ENCODE measurements around the gene TOP2A.
"Not testable (repeated sequence)": the region's sequence is repeated elsewhere in the genome, so short reads cannot be mapped to it uniquely, and the experiment has no call there.

Gene TOP2A

GRCh38 chr17:40431231-40431602 lies 13.5 kb upstream of the TOP2A start:
- no peak for DNase-seq

DNA sequence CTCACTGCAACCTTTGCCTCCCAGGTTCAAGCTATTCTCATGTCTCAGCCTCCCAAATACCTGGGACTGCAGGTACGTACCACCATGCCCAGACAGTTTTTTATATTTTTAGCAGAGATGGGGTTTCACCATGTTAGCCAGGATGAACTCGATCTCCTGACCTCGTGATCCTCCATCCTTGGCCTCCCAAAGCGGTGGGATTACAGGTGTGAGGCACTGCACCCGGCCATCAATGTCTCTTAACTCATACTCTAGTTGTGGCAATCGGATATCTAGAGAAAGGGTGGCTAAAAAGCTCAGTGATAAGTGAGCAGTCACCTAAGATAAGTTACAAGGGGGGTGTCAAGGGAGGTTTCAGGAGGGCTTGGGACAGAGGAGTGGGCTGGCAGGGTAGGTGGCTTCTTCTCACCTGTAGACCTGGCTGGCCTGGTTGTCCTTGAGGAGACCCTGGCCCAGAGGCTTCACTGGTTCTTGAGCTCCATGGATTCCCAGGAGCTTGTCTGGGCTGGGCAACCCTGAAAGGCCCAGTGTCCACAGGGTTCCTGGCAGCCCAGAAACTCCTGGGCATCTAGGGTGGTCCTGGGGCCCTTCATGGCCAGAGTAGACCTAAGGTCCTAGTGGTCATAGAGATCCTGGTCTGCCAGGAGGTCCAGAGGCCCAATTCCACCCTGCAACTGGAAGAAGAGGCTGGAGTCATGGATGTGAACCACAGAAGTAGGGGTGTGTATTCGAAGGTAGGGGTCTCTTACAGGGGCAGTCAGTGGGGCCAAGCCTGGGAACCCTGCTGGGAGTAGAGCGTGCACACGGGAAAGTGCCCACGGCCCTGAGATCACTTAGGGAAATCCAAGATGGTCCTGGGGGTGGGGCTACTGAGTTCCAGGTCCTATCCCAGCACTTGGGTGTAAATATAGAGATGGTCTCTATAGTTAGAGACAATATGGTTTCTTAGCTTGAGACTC lies 12.9 kb upstream of the TOP2A start:
- DNase-seq = no peak

DNA sequence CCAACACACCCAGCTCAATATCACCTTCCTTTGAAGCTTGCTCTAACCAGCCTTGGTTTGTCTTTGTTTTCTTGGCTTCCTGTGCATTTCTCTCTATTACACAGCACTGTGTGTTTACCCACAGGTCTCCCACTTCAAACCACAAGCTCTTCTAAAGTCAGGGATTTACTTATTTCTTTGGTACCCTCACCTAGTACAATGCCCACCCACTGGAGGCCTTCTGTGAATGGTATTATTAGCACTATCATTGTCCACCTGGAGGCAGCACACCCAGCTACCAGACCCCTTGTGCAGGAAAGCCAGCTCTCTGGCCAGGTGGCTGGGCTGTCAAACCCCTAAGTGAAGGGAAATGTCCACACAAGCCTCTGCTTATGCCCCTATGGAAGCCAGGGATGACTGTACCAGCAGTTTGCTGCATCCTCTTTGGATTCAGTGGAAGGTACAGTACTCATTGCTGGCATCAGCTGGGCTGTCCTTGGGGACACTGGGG lies 9.4 kb upstream of the TOP2A start:
- no peak for DNase-seq

- DNase-seq = no peak
Measured at GRCh38 chr17:40425741-40426140, 8.0 kb upstream of the TOP2A start.

GRCh38 chr17:40422990-40423633 lies 5.4 kb upstream of the TOP2A start:
- DNase-seq = no peak

GRCh38 chr17:40419559-40420331 lies 2.0 kb upstream of the TOP2A start:
- DNase-seq = no peak

- DNase-seq = no peak
Measured at GRCh38 chr17:40418428-40418706, 671 bp upstream of the TOP2A start.

DNA sequence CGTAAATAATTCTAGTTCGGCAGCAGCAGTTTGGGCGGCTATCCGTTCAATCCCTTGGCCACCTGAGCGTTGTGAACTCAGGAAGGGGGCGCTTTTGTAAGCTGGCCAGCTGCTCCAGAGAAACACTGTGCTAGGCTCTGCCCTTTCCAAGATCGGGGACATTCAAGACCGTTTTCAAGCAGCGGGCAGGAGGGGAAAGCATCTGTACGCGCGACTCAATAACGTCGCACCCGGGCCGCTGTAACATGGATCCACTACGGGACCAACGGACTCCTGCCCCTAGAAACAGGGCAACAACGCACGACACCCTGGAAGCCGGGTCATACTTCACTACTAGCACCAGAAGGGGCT lies 463 bp downstream of the TOP2A start:
- DNase-seq = no peak

DNA sequence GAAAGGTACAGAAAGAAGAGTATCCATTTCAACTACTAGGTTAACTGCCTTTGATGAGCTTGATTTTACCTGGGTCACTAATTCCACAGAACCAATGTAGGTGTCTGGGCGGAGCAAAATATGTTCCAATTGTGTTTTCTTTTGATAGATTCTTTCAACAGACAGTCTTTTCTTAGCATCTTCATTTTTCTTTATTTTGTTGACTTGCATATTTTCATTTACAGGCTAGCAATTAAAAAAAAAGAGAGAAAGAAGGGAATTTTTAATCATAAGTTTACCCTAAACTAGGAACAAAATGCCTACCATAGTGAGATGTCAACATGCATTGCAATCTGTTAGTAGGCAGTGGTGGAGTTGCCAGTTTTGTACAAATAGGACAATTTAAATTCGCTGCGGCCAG lies 1.0 kb downstream of the TOP2A start:
- no peak for DNase-seq

DNA sequence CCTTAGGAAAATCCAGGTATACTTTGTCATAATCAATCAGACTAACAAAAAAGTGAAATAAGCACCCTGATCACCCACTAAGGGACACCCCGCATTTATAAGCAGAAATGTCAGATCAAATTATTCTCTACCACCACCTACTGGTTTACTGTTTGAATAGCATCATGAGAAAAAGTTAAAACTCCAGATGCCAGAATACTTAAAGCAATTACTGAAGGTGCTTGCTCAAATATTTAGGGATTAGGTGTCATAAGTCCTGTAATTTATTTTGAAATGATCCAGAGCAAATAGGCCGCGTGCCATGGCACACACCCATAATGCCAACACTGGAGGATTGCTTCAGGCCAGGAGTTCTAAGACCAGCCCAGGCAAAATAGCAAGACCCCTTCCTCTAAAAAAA lies 2.3 kb downstream of the TOP2A start:
- DNase-seq = peak; percentile 57

GRCh38 chr17:40414312-40414711 lies 3.4 kb downstream of the TOP2A start:
- DNase-seq = not testable (repeated sequence)

DNA sequence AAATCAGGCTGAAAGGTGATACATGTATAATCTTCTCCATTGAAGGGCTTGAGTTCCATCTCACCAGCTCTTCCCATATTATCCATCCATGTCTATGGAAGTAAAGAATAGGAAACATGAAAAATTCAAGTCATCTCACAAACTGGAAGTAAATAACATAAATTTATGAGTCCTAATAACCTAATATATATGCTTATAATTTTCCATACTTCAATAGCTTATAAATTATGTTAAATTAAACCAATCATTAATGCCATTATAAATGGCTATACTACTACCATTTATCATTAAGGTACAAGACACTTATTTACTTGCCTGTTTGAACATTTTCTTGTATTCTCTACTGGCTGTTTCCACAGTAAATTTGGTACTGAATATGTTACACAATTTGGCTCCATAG lies 4.8 kb downstream of the TOP2A start:
- no peak for DNase-seq

DNA sequence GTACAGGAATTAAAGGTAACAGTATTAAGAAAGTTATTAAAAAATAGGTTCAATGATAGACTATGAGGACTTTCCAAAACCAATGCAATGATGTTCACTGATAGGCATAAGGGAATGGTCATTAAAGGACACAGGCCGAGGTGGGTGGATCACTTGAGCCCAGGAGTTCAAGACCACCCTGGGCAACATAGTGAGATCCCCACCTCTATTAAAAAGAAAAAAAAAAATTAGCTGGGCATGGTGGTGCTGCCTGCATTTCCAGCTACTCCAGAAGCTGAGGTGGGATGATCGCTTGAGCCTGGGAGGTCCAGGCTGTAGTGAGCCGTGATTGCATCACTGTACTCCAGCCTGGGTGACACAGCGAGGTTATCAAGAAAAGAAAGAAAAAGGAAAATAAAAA lies 5.9 kb downstream of the TOP2A start:
- no peak for DNase-seq

DNA sequence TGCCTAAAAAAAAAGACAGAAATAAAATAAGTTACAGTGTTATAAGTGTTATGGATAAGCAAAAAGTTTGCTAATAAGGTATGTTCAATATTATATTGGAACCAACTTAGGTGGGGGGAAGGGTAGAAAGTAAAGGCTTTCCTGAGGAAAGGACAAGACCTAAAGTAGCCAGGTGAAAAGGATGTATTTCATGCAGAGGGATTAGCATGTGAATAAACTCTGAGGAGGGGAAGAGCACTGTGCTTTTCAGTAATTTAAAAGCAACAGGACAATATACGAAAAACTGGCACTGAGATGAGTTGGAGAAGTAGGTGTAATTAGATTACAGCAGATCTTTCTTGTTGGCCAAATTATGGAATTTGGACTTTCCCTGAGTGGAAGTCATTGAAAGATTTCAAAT lies 7.6 kb downstream of the TOP2A start:
- no peak for DNase-seq

GRCh38 chr17:40409540-40409939 lies 8.2 kb downstream of the TOP2A start:
- DNase-seq = not testable (repeated sequence)

- no peak for DNase-seq
Measured at GRCh38 chr17:40407460-40407859, 10.2 kb downstream of the TOP2A start.

- DNase-seq = no peak
Measured at GRCh38 chr17:40404003-40404402, 13.7 kb downstream of the TOP2A start.

DNA sequence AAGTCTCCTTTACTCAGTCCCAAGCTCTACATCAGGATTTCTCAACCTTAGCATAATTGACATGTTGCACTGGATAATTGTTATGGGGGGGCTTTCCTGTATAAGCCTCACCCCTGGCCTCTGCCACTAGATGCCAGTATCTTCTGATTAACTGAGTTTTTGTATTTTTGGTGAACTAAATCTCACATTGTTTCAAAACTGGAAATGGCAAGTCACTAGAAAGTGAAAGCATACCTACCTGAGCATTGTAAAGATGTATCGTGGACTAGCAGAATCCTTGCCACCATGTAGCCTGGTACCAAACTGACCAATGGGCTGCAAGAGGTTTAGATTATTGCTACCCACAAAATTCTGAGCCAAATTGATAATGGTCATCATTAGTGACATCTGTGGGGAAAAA lies 15.0 kb downstream of the TOP2A start:
- no peak for DNase-seq

DNA sequence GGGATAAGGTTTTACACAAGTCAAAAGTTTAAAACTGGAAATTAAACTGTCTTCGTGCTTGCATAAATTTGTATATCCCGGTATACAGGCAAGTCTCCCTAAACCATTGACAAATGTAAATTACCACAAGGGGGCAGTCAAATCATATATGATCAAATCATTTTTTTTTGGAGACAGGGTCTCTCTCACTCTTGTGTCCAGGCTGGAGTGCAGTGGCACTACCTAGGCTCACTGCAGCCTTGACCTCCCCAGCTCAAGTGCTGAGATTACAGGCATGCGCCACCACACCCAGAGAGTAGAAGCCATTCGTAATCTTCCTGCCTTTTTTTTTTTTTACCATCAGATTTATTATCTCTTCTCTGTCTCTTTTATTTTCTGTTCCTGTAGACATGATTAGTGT lies 18.5 kb downstream of the TOP2A start:
- peak; percentile 57 for DNase-seq

DNA sequence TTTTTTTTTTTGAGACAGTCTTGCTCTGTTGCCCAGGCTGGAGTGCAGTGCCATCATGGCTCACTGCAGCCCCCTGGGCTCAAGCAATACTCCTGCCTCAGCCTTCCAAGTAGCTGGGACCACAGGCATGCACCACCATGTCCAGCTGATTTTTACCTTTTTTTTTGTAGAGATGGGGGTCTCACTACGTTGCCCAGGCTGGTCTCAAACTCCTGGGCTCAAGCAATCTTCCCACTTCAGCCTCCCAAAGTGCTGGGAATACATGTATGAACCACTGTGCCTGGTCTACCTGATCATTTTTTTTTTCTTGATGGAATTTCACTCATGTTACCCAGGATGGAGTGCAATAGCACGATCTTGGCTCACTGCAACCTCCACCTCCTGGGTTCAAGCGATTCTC lies 31.1 kb downstream of the TOP2A start:
- not testable (repeated sequence) for DNase-seq

GRCh38 chr17:40382251-40382650 lies 35.4 kb downstream of the TOP2A start:
- no peak for DNase-seq

- DNase-seq = no peak
Measured at GRCh38 chr17:40378966-40379365, 38.7 kb downstream of the TOP2A start.

- no peak for DNase-seq
Measured at GRCh38 chr17:40377832-40378231, 39.9 kb downstream of the TOP2A start.

DNA sequence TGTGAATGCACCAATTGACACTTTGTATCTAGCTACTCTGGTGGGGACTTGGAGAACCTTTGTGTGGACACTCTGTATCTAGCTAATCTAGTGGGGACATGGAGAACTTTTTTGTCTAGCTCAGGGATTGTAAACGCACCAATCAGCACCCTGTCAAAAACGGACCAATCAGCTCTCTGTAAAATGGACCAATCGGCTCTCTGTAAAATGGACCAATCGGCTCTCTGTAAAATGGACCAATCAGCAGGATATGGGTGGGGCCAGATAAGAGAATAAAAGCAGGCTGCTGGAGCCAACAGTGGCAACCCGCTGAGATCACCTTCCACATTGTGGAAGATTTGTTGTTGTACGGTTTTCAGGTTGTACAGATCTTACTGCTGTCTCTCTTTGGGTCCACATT lies 41.2 kb downstream of the TOP2A start:
- not testable (repeated sequence) for DNase-seq

Data from EL (cell line).